Gastrocnemius medialis (tissue), 4 donors: ENCODE data around the gene TRIM25.

ENCODE experiments used
- CTCF ChIP-seq, 5 experiments: fragments of 450-650 bp in 3 of 5; fragments of 200-600 bp in 2 of 5; sonication (generic) in 2 of 5; IDR thresholded peaks in 4 of 5; conservative IDR thresholded peaks in 1 of 5; 1 replicate in 4 of 5; 2 replicates in 1 of 5; pipeline ENCODE4 v1.5.1; 2016 to 2019; ENCODE audit warnings: antibody characterized with exemption in 5 of 5, mild to moderate bottlenecking in 3 of 5, moderate library complexity in 3 of 5
- POLR2A ChIP-seq, 2 donors: fragments of 450-650 bp; IDR thresholded peaks; one replicate each; pipeline ENCODE4 v1.6.1; 2017; ENCODE audit warnings: antibody characterized with exemption in 2 of 2, mild to moderate bottlenecking in 2 of 2, moderate library complexity in 2 of 2

GRCh38 chr17:56838687-56839086 lies 75.2 kb downstream of the TRIM25 start:
- no peak for TF ChIP-seq CTCF (IDR thresholded peaks at IDR 0.05 in 4 of 5, conservative IDR thresholded peaks at IDR 0.05 in 1 of 5)
- TF ChIP-seq POLR2A (IDR thresholded peaks at IDR 0.05), result no peak
